GM19372 (cell line): ENCODE data around the gene MCC.

Source experiments
- ATAC-seq: cut with Tn5 transposase; IDR thresholded peaks from one replicate; pipeline ENCODE4 v1.9.1; 2021; ENCODE audit warnings: mild to moderate bottlenecking, low read depth, moderate library complexity; ENCODE audit not compliant: unreplicated experiment

Gene MCC

DNA sequence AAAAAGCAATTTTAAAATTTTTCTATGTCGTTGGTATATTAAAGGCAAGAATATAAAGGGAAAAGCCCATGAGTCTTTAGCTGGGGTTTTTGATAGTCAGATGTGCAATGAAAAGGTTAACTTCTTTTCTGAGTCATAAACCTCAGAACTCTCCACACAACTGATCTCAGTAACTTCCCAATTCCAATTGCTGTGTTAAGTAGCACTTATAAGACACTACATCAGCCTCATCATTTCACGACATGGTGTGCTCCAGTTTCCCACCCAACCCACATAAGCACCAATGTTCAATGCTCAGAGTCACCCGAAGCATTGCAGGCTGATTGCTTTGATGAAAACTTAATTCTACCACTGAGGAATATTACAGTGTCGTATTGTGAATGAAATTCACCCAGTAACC is 209.3 kb downstream of the MCC start:
- no peak for ATAC-seq

DNA sequence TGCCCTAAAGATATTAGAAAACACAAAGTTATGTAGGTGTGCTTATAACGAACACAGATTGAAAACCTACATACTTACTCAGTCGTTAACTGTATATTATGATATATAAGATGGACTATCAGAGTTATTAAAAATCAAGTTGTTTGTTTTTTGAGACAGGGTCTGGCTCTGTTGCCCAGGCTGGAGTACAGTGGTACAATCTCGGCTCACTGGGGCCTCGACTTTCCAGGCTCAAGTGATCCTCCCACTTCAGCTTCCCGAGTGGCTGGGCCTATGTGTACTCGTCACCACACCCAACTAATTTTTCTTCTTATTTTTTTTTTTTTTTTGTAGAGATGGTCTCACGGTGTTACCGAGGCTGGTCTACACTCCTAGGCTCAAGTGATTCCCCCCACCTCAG is 211.8 kb downstream of the MCC start:
- no peak for ATAC-seq

DNA sequence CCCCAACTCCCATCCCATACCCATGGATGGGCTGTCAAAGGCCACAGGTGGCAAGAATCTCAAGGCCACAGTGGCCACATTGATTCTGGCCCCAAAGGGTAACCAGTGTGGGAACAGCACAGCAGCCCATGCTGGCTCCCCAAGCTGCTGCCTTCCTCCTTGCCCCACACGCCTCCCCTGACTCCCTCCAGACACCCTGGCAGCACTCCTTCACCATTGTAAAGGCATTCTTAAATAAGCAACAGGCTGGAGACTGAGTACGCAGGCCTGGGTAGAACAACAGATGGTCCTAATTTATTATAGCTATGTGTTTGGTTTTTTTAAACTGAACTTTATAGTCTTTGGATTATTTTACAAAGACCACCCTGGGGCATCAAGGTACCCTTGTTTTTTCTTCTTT is 212.3 kb downstream of the MCC start:
- ATAC-seq: no peak

DNA sequence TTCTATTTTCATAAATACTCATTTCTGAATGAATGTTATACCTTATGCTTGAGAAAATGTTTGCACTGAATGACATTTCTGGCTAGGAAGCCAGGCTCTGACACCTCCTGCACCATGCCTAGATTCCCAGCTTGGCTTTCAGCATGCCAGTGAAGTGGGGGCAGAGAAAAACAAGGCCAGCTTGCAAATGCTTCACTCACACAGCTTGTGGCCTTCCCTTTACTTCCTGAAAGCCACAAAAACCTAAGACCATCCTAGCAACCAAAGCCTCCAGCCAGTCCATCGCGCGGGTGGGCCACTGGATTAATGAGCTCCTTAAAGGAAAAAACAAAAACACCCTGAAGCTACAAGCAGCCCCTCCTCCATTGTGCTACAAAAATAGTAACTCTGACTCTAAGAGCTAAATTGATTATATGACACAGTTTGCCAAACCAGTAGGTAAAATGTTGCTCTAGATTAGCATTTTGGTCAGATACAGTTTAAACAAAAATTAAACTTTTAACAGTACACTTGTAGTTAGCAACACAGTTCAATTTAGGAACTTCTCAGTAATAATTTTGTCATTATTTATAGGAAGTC is 213.3 kb downstream of the MCC start:
- no peak for ATAC-seq

DNA sequence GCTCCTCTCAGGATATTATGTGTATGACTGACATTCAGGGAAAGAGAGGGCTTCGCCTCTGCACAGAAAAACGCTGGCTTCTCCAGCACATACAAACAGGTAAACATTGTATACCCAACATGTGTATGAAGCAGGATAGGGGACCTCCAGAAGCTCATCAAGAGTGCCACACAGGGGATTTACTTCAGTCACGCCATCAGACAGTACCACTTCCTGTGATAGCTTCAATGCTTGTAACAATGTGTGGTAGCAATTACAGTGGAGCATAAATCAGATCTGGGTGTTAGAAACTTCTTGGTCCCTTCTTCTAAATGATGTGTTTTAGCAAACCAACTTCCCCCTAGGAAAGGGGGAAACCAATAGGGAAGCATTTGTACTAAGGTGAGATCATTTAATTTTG is 214.3 kb downstream of the MCC start:
- no peak for ATAC-seq

DNA sequence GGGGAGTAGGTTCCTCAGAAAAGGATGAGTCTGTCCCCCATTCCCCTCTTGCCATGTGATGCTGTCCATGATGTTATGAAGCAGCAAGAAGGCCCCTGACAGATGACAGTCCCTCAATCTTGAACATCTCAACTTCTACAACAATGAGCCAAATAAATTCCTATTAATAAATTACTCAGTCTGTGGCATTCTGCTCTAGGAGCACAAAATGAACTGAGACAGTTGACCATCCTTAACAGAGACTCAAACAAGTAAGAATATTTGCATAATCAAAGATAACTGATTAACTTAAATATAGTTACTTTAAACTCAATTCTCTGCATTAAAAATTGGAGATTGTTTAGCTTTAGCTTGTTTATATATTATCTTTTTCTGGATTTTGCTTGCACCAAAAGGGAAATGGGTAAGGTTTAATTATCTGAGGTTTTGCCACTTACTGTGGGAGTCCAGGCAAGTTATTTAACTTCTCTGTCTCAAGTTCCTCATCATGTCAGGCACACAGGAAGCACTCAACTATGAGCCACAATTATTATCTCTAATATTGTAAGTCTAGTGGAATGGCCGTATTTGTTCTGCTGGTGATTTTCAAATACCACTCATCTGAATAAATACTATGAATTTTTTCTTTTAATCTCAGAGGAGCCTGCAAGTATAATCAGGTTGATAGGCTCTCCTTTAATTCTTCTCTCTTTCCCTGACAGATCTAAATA is 216.4 kb downstream of the MCC start:
- ATAC-seq: no peak

DNA sequence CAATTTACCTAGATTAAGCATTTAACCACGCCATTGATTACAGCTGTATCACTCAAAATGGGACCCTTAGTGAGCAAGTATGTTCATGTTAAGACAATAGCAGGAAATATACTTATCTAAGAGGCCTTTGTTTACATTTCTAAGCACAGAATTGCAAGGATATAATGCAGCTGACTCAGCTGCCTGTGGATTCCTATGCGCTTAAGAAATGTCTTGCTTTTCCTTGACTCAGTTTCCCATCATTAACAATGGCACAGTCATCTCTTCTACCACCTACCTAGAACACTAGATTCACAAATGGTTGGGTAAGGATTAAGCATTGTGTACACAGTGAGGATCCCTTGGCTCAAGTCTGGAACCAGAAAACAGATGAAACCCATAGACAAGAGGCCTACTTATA is 217.2 kb downstream of the MCC start:
- no peak for ATAC-seq

DNA sequence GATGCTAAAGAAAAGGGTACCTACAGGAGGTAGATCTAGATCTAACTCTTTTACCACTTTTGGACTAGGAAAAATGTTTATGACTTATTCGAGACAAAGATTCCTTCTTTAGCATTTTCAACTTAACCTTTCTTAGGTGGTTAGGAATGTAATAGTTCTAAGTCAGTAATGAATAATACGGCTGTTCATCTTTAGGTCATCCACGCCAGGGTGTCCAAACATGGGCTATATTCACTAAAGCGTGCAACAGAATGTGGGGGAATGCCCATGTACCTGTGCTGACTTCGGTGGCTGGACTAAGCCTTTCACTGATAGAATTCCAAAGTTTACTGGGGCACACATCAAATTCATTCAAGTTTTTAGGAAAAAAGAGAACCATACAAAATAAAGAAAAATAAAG is 218.2 kb downstream of the MCC start:
- no peak for ATAC-seq

DNA sequence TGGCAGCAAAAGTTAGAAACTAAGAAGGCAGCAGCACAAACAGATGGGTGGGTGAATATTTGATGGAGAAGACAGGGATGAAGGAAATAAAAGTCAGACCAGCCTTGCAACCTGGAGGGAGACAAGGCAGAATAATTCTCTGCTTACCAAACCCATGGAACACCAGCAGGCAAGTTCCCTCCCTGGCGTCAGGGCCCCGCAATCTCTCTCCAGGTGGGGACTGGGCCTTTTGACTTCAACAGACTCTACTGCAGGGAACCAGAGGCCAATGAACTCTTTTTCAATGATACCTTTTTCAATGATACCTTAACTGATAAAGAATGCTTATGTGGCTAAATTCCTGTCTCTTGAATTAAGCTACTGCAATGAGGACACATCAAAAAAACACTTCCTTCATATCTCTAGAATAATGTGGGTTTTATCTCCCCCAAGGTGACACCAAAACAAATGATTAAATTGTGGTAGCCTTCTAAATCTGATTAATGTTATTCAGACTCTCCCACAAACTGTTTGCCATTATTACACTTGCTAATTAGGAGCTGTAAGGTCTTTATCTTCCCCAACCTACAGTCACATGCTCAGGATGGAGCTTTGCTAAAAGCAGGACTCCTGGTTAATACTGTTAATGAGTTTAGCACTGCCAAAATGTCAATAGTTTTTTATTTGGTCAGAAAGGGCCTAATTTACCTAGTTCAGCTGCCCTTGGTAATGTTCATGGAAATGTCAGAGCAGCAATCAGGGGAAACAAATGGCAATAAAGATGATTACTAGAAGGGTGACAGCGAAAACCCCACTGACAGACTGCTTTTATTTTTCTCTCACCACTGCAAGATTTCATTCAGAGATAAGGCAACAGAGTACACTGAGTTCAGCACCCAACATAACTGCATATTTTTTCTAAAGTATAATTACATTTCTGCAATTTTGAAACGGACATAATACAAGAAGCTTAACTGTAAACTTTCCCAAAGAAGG is 218.9 kb downstream of the MCC start:
- no peak for ATAC-seq

DNA sequence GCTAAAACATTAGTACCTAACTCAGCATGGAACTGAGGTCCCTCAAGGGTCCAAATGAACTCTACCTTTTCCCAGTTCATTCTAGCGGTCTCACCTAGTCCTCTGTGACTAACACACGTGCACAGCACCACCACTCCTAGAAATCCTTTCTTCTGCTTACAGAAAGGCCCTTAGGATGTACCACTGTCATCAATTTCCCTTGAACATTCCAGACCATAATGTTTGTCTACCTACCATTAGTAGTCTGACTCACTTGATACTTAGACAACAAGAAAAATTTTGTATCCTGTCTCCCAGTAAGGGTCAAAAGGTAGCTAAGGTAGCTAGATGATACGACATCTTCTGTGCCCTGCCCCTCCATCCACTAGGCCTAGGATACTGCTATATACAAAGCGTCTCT is 220.0 kb downstream of the MCC start:
- ATAC-seq: no peak

DNA sequence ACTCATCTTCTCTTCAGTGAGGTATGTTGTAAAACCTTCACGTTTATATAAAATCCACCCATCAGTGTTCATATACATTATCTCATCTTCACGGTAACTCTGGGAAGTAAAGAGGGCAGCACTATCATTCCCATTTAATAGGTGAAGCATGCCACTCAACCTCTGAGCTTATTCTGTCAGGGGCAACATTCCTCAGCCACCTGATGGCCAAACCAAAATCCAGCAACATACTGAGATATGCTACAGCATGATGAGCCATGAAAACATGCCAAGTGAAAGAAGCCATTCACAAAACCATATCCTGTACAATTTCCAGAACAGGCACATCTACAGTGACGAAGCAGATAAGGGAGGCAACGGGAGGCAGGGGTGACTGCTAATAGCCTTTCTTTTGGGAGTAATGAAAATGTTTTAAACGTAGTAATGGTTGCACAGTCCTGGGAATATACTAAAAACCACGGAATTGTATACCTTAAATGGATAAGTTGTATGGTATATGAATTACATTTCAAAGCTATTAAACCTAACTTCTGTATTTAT is 220.8 kb downstream of the MCC start:
- no peak for ATAC-seq

DNA sequence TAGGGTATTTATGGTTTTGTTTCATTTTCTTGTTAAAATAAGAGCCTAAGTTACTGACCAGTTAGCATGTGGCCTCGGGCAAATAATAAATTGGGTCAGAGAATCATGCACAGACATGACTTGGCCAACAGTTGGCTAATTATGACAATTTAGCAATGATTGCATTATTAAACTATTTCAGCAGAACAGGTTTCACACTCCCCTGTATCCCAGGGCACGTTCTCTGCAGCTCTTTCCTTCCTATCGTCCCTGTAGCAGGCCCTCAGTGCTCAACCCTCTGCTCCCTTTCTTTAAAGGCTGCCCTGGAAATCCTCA is 221.4 kb downstream of the MCC start:
- ATAC-seq: no peak

DNA sequence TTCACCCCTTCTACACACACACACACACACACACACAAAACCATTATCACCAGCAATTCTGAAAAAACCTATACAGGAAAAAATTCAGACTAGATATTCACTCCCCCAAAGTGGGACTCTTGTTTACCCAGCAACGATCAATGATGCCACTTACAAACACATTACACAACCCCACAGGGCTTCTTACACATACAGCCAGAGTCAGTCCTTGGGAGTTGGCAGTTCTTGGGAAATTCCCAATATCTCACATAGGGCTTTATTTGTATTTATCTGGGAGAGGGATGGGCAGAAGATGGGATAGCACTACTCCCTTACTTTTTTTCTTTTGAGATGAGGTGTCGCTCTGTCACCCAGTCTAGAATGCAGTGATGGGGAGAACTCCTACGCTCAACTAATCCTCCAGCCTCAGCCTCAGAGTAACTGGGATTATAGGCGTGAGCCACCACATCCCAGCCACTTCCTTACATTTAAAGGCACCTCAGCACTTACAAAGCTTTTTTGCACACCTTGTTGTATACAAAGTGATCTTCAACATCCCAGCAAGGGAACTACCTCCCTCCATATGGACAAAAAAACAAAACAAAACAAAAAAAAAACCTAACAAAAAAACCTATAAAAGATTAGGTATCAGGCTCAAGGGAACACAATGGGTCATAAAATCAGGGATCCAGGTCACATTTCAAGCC is 221.9 kb downstream of the MCC start:
- no peak for ATAC-seq

DNA sequence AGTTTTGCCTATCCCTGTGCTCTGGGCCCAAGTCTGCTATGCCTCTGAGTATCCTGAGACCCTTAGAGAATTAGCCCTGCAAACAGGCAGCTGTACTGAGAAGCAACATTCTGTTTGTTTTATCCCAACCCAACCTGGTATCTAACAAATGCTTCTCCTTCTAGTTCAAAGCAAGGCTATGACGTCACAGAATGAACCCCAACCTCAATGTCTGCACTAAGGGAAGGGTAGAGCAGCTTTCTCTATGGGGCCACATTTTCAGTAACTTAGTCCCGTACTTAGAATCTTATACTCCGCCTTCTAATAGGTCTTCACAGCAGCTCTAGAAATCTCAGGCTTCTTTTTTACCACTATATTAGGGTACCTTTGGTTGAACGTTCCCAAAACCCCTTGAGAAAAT is 223.1 kb downstream of the MCC start:
- no peak for ATAC-seq

DNA sequence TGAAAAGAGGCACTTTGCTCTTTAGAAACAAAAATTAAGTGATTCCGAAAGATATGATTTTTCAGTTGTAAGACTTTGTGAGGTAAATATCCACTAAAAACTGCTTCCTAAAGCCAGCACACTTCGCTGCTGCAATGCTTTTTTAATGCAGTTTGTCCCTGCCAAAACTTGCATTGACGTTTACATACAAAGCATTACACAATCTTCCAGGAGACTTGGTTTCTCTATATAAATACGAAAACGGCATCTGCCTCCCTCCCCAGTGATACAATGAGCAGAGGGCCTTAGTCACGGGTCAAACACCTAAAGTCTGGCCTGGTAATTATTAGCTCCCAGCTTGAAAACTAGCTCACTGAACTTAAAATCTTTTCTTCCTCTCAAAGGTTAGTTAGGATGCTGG is 224.2 kb downstream of the MCC start:
- ATAC-seq: no peak

DNA sequence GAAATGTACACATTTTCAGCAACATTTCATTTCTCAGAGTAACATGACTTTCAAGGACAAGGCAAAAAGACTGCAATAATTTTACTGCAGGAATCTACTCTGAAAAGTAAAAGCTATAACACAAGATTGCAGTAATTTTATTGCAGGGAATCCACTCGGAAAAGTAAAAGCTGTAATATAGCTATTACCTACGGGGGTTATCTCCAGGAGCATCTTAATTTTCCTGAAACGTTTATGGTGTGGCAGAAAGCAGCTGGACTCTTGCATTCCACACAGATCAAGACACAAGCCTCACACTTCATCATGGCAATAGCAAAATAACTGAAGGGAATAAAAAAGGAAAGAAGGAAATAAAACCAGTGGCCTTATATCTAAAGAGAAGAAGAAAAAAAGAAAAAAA is 224.7 kb downstream of the MCC start:
- no peak for ATAC-seq

DNA sequence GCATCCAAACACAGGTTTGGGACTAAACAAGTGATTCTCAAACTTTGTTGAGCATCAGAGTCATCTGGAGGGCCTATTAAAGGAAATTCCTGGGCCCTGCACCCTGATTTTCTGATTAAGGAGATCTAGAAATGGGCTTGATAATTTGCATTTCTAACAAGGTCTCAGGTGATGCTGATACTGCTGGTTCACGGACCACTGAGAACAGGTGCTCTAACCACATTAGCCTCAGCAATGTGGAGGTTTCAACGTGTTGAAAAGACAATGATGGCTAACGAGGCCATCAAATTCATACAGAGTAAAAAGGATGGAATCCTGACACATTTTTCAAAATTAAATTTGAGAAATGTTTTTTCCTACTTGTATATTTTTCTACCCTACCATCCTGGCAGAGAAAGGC is 225.6 kb downstream of the MCC start:
- ATAC-seq: no peak

DNA sequence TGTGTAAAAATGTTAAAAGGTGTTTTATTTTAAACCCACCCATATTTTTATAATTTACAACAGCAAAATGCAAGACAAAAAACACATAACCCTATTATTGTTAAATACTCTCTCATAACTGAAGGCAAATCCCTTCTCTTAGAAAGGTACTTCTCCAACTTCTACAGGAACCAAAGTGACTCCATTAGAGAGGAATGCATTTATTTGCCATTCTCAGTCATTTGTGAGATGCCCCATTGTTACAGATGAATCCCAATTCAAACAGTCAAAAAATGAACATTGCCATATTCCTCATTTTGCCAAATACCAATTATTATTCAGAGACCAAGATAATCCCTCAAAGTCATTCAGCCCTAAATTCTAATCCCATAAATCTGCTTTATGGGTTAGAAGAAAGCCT is 229.2 kb downstream of the MCC start:
- no peak for ATAC-seq

DNA sequence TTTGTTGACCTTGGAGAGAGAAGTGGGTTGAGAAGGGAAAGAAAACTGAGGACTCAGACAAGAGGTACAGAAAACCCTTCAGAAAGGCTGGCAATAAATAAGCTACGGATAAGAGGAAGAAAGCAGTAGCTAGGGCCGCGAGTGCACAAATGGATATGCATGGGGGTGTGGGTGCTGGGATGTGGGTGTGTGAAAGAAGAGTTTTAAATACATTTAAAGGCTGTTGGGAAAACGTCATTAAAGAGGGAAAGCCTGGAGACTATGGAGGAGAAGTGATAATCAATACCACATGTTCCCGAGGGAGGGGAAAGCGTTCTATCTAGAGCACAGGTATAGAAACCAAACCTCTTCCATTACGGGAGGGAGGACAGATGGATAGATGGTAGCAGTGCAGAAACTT is 230.7 kb downstream of the MCC start:
- ATAC-seq: no peak

DNA sequence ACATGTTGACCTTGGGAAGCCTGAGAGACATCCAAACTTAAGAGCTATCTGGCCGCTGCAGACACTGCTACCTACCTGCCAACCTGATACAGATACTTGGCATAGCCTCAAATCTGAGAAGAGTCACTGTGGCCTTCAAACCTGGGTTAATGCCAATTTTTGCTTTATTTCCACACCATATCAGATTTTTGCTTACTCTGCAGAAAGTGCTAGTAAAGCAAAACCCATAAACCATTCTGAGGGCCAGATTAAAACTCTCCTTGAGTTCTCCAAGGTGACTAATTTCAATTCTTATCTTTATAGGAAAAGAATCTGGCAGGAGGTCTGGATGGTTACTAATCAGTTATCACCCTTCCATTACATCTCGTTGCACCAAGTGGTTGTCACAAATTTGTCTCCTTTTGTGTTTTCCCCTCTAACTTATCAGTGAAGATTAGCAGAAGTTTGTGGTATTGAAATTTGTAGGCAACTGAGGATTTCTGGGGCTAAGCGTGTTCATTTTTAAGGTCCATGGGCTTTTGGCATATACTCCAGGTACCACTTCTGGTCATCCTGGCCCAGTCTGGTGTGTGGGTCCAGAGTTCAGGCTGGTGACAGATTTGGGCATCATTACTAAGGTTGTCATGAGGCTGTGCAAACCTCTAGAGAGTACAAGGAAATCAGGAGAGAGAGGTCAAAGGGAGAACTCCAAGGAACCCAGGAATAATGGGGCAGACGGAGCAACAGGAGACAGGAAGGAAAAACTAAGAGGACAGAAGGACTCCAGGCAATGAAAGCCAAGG is 231.4 kb downstream of the MCC start:
- no peak for ATAC-seq
